ENCODE data around the gene PRPF38B.
A peak's percentile ranks its signal among the peaks of the same experiment; 100 is the strongest.
"Not testable (repeated sequence)": the region's sequence is repeated elsewhere in the genome, so short reads cannot be mapped to it uniquely, and the experiment has no call there.

Gene PRPF38B, protein sequence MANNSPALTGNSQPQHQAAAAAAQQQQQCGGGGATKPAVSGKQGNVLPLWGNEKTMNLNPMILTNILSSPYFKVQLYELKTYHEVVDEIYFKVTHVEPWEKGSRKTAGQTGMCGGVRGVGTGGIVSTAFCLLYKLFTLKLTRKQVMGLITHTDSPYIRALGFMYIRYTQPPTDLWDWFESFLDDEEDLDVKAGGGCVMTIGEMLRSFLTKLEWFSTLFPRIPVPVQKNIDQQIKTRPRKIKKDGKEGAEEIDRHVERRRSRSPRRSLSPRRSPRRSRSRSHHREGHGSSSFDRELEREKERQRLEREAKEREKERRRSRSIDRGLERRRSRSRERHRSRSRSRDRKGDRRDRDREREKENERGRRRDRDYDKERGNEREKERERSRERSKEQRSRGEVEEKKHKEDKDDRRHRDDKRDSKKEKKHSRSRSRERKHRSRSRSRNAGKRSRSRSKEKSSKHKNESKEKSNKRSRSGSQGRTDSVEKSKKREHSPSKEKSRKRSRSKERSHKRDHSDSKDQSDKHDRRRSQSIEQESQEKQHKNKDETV
- 196 to 212 reads per million in 2 donors for total RNA-seq

DNA sequence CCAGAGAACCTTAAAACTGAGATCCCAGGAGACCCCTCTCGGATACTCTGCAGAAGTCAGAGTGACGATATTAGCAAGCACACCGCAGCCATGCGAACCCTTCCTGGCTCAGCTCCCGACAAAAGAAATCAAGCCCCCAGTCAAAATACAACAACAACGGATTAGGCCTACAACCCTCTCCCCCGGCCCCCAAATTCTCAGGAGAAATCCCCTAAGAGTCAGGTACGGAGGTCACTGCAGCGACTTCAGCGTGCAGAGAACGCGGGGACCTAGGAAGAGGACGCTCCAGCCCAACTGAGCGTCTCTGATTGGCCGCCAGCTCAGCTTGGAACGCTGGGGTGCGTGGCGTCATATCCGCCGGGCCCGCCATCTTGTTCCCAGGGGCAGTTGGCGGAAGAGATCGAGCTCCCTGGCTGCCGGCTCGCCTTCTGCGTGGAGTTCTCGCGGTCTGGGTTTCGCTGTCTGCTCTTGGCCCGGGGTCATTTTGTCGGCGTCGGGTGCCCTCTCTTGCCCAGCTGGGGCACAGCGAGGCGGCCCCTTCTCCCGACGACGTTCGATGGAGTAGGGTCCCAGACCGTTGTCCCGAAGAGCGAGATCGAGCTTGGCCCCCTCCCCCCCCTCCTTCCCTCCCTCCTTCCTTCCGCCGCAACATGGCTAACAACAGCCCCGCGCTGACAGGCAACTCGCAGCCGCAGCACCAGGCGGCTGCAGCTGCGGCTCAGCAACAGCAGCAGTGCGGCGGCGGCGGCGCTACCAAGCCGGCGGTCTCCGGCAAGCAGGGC lies at the start of gene PRPF38B:
PRPF38B (plus strand) TSS at position 369 of the 782 bp plus-strand sequence; CDS start at position 651, 282 bp downstream.
- DNase-seq: peak; percentile 91

DNA sequence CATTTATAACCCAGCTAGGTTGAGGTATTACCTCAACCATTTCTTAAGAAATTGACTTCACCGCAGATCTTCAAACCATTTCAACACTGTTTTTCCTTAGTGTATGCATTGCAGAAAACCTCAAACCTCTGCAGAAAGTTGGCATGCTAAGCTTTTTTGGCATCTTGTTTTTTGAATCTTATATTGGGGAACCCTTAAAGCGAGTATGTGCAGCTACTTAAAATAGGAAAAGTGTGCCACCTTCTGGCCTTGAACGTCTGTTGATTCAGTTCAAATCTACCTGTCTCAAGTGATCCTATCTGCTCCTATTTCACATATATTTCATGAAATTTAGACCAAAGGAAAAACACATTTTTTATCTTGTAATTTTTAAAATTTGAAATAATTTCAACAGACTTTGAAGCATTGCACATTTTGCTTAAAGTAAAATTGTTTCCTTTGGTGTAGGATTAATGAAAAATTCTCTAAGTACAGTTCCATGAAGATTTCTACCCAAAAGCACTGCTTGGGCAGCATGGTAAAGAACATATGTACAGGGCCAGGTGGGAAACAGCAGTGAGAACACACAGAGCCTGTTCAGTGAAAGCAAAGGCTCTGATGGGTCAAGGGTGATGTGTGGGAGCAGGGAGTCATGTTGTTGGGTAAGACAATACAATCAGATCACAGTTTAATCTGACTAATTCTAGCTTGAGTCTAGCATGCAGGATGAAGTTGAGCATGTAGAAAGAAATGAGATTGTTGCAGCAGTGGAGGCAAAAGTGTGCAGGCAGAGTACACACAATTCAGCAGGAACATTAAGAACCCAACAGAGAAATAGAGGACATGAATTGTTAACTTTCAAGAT lies 48.4 kb upstream of the PRPF38B start:
- no peak for DNase-seq

DNA sequence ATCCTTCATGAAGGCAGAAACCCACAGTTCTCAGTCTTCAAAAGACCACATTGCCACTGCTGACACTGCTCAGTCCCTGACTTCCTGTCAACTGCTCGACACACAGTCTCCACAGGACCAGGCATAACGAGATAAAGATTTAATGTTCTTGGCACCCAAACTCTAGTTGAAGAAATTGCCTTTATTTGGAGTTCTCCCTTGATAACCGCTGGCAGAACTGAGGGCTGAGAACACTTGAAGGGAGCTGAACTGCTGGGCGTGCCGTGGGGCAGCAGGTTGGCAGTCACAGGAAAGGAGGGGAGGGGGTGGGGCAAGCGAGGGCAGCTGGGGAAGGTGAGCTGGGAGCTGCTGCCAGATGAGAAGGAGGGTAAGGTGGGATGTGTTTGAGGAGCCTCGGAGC lies 47.1 kb upstream of the PRPF38B start:
- DNase-seq: no peak

DNA sequence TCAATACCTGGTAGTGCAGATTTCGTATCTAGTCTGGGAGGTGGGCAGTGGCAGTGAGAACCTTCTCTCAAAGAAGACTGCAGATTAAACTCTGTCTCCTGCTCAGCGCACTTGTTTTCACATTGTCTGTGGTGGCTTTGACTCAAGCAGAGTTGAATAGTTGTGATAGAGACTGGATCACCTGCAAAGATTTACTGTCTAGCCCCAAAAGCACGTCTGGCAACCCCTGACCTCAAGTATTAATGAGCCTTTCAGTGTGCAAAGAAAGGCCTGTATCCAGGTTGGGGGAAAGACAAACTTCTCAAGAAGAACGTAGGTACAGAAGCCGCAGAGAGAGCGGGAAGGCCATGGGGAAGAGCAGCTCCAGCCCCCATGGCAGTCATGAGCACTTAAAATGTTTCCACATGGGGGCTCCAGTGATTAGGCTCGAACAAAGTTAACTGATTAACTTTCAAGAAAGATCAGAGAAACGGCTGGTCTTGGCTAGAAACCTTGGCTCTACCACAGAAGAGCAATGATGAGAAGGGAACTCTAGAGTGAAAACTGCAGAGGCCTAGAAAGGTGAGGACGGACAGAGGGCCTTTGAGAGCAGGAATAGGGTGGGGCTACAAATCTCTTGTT lies 46.4 kb upstream of the PRPF38B start:
- DNase-seq: no peak

DNA sequence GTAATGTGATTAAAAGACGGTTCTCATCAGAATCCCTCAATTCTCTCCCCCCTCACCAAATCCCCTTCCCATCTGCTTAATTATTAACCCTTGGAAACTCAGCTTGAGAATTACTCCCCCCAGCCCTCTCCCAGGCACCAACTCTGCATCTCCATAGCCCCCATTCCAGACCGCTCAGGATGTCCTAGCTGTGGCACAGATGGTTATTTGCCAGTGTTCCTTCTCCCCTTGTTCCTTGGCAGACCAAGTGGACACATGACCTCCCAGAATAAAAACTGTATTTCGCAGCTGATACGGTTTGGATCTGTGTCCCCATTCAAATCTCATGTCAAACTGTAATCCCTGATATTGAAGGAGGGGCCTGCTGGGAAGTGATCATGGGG lies 45.9 kb upstream of the PRPF38B start:
- DNase-seq: no peak

DNA sequence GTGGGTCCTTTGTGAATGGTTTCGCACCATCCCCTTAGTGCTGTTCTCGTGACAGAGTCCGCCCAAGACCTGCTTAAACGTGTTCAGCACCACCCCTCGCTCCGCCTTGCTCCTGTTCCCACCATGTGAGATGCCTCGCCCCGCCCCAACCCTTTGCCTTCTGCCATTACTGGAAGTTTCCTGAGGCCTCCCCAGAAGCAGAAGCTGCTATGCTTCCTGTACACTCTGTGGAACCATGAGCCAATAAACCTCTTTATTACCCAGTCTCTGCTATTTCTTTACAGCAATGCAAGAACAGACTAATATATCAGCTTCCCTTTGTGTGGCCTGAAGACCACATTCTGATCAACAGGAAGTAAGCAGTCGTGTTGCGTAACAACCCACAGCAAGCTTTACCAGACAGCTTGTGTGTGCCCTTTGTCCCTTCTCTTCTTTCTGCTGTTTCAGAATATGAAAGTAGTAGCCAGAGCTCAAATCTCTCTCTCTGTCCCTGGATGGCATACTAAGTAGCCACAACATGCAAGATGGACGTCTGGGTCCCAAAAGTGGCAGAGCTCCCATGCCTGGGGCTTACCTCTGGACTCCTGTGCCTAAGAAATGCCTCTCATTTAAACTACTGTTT lies 45.4 kb upstream of the PRPF38B start:
- DNase-seq: peak; percentile 25

DNA sequence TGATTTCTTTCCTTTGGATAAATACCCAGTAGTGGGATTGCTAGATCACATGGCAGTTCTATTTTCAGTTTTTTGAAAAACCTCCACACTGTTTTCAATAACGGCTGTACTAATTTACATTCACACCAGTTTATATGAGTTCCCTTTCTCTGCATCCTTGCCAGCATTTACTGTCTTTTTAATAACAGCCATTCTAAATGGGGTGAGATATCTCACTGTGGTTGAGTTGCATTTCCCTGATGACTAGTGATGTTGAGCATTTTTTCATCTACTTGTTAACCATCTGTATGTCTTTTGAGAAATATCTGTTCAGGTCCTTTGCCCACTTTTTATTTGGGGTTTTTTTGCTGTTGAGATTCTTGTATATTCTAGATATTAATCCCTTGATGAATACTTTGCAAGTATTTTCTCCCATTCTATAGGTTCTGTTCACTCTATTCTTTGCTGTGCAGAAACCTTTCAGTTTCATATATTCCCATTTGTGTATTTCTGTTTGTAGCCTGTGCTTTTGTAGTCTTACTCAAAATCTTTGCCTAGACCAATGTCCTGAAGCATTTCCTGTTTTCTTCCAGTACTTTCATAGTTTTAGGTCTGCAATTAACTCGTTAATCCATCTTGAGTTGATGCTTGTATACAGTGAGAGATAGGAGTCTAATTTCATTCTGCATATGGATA lies 38.5 kb upstream of the PRPF38B start:
- DNase-seq: no peak

DNA sequence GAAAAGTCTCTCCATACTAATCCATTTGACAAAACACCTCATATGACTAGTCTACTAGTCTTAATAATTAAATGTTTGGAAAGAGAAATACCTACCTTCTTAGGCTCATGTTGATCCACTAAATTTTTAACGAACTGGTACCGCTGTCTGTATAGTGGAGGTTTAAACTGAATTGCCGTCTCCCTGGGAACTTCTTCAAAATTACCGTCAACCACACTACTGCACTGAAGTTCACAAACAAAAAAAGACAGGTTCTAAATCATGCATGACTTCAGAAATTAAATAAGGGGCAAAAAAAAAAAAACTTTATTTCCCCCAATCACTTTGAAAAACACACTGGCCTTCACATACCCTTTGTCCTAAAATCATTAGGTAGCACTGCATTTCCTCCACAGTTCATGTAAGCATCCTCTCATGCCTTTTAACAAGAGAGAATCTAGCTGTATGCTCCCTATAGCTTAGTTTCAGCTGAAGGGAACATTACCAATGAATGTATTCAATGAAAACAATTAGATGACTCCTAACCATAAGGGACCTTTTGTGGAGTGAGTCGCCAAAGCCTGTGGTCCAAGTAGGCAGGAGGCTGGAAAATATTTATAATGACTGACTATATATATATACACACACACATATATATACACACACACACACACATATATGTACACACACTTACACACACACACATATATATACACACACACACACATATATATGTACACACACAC lies 34.6 kb upstream of the PRPF38B start:
- no peak for DNase-seq

DNA sequence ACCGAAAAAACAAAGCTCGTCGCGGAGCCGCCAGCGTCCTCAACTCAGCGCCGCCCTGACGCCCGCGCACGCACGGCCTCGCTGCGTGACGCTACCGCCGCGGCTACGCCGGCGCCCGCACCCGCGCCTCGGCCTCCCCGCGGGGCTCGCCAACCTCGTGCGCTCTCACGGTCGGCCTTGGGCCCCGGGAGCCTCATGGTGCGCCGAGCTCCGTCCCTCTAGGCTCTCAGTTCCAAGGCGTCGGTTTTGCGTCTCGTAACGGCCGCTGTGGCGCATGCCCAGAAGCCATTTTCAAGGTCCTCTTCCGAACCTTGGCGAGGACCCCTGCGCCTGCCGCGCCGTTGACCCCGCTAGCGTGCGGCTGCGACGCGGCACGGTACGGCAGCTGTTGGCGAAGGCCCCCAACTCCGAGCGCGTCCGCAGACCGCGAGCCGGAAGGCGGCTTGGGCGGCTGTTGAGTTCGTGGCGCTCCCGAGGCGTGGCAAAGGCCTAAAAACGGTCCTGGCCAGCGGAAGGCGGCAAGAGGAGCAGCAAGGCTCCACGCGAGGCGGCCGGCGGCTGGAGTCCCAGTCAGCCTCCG lies 31.0 kb upstream of the PRPF38B start, which contains the start of gene HENMT1:
HENMT1 (minus strand) TSS at position 64 of the 580 bp plus-strand sequence. CDS start 1,209 bp downstream, outside the sequence.
- peak; percentile 76 for DNase-seq

DNA sequence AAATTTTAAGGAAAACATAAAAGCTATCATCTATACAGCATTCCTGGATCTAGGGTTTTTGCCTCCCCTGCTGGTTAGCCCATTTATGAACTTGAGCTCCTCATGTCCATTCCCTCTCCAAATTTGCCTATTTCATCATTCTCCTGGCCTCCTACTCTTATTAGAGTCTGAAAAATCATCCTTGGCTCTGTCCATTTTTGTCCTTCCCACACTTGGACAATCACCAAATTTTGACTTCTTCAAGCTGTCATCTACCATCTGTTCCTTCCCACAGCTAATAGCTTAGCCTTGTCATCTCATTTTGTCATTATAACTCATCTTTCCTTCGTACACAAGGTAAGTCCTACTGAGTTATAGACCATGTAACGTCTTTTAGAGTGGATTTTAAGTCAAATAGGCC lies 29.0 kb upstream of the PRPF38B start:
- DNase-seq: no peak

DNA sequence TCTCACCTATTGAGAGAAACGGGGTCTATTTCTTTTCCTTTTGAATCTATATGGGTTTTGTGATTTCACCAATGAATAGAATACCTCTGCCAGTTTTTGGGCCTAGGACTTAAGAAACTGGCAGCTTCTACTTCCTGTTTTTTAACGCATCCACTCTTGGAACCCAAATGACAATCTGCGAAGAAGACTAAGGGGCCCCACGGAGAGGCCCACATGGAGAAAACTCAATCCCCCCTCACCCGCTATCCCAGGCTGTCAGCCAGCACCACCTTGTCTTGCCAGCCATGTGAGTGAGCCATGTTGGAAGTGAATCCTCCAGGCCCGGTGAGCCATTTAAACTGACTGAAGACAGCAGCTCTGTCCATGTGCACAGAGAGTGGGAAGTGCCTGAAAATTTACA lies 27.6 kb upstream of the PRPF38B start:
- no peak for DNase-seq

DNA sequence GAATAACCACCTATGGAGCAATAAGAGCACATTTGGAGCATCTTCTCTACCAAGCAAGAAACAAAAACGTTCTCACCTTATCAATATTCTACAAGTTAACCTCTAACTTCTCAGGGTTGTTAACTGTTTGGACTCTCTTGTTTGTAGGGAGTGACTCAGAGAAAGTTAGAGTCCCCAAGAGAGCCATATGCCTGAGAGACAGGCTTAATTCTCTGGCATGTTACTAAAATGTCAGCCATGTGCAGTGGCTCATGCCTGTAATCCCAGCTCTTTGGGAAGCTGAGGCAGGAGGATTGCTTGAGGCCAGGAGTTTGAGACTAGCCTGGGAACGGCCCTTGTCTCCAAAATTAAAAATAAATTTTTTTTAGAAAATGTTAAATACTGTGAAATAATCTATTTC lies 27.0 kb upstream of the PRPF38B start:
- DNase-seq: no peak

DNA sequence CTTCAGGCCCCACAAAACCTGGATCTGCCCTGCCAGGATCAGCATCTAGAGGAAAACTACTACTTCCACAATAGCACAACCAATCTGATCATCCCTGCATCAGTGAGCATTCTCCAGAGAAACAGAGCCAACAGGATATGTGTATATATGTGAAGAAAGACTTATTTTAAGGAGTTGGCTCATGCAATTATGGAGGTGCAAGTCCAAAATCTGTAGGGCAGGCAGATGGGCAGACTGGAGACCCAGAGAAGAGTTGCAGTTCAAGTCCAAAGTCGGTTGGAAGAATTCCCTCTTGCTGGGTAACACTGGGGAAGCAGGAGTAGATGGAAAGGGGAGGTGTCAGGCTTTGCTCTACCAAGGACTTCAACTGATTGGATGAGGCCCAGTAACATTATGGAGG lies 26.3 kb upstream of the PRPF38B start:
- DNase-seq: no peak

DNA sequence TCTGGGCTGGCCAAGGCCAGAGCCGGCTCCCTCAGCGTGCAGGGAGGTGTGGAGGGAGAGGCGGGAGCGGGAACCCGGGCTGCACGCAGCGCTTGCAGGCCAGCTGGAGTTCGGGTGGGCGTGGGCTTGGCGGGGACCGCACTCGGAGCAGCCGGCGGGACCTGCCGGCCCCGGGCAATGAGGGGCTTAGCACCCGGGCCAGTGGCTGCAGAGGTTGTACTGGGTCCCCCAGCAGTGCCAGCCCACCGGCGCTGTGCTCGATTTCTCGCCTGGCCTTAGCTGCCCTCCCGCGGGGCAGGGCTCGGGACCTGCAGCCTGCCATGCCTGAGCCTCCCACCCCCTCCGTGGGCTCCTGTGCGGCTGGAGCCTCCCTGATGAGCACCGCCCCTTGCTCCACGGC lies 24.7 kb upstream of the PRPF38B start:
- DNase-seq: not testable (repeated sequence)

DNA sequence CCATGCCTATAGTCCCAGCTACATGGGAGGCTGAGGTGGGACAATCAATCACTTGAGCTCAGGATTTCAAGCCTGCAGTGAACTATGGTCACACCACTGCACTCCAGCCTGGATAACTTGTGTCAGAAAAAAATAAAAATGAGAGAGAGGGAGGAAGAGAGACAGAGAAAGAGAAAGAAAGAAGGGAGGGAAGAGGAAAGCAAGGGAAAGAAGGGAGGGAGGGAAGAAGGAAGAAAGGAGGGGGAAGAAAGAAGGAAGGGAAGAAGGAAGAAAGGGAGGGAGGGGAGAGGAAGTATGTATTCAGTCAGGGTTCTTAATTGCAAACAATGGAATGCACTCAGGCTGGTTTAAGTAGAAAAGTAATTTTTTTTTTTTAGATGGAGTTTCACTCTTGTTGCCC lies 23.3 kb upstream of the PRPF38B start:
- no peak for DNase-seq

DNA sequence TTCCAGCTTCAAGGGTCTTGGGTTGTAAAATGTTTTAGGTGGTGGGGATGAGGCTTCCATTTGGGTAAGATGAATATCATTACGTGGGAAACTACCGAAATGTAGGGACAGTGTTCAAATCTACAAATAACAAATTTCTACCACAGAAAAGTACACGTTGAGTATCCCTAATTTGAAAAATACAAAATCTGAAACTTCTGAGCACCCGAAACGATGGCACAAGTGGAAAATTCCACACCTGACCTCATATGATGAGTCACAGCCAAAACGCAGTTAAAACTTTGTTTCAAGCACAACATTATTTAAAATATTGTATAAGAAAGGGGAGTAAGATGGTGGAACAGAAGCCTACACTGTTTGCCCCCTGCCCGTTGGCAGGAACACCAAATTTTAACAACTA lies 22.4 kb upstream of the PRPF38B start:
- no peak for DNase-seq

DNA sequence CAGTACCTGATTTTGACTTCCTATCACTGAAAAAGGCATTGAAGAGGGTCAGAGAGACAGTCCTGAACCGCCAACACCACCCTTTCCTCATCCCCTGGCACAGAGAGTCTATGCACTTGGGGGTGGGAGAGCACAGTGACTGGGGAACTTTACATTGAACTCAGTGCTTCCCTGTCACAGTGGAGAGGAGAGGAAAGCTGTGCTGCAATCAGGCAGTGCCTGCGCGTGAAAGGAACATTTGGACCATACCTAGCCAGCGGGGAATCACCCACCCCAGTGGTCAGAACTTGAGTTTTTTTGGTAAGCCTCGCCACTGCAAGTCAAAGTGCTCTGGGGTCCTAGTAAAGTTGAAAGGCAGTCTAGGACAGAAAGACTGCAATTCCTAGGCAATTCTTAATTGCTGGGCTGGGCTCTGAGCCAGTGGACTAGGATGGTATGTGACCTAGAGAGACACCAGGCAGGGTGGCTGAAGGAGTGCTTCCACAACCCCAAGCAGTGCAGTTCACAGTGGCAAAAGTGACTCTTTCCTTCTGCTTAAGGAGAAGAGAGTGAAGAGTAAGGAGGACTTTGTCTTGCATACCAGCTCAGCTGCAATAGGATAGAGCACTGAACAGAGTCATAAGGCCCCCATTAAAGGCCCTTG lies 21.9 kb upstream of the PRPF38B start:
- DNase-seq: no peak

DNA sequence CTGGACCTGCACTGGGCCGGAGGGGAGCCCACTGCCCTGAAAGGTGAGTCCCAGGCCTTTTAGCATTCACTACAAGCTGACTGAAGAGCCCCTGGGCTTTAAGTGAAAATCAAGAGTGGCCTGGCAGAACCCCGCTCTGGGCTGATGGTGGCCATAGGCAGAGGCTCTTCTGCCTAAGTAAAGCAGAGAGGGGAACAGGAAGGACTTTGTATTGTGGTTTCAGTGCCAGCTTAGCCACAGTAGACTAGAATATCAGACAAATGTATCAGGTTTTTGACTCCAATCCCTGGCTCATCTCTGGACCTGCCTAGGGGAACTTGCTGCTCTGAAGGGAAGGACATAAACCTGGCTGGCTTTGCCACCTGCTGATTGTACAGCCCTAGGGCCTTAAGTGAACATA lies 21.0 kb upstream of the PRPF38B start:
- DNase-seq: no peak

DNA sequence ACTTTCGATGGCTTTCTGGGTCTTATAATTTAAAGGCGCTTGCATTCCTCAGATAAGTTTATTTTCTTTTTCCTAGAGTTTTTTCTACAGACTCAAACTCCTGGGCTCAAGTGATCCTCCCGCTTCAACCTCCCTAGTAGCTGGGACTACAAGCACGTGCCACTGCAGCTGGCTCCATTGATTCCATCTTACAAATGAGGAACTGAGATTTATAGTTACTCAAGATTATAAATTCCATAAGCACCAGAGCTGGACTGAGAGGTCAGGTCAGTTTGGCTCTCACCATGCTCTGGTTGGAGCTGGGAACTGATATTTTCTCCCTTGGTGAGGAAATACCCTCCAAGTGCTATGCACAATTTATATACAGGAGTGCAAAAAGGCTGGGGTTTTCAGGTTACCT lies 13.4 kb upstream of the PRPF38B start:
- DNase-seq: no peak

All from activated gamma-delta T cell (primary cell).